ENCODE data around the gene C13orf46. TPM values are rescaled to one million over a fixed set of nuclear protein-coding genes. Genes with fewer than 3 reads are reported as not detected.

C13orf46 gene
- total RNA-seq, 1 donor from 2014 or later, result 4.8 TPM

- Histone ChIP-seq H3K4me3 (no peak overlapping the region), H3K4me1 (peaks cover 1 to 4% of the 10 kb centered on the region in 2 donors), H3K27me3 (no peaks in the 10 kb centered on the region), H3K27ac (no peak overlapping the region), H3K36me3 (peaks cover 35 to 45% of the 10 kb centered on the region in 2 donors), H3K9me3 (no peaks in the 10 kb centered on the region)
- peak in 1 of 2 donors; percentile 57 for DNase-seq (ENCODE audit: low spot score in 2 of 2)
- TF ChIP-seq CTCF (IDR thresholded peaks at IDR 0.05), result no peak
- intact Hi-C loops (cut with DNase I), result no loop called here
These were observed 8.4 kb upstream of the C13orf46 start for GRCh38 chr13:113982296-113982661.

GRCh38 chr13:113981611-113982295 lies 7.9 kb upstream of the C13orf46 start:
- Histone ChIP-seq H3K36me3 (peaks cover 35 to 45% of the 10 kb centered on the region in 2 donors), H3K27me3 (no peaks in the 10 kb centered on the region), H3K4me3 (no peak overlapping the region), H3K4me1 (peaks cover 6 to 8% of the 10 kb centered on the region in 2 donors), H3K27ac (no peak overlapping the region), H3K9me3 (no peaks in the 10 kb centered on the region)
- intact Hi-C loops (cut with DNase I), result no loop called here
- TF ChIP-seq CTCF (IDR thresholded peaks at IDR 0.05), result no peak
- no peak for DNase-seq (ENCODE audit: low spot score in 2 of 2)

- H3K4me1 ChIP-seq, result peaks cover 8 to 13% of the 10 kb centered on the region in 2 donors
- no peak overlapping the region for H3K4me3 ChIP-seq
- intact Hi-C loops (cut with DNase I), result no loop called here
- no peak for TF ChIP-seq CTCF (IDR thresholded peaks at IDR 0.05)
- no peaks in the 10 kb centered on the region for H3K27me3 ChIP-seq
- no peak overlapping the region for H3K27ac ChIP-seq
- H3K36me3 ChIP-seq, result peaks cover 35 to 45% of the 10 kb centered on the region in 2 donors
- no peaks in the 10 kb centered on the region for H3K9me3 ChIP-seq
- no peak for DNase-seq (ENCODE audit: low spot score in 2 of 2)
These were observed 7.3 kb upstream of the C13orf46 start for GRCh38 chr13:113981194-113981605.

GRCh38 chr13:113980489-113981064 lies 6.7 kb upstream of the C13orf46 start:
- no peak for DNase-seq (ENCODE audit: low spot score in 2 of 2)
- Histone ChIP-seq H3K9me3 (no peaks in the 10 kb centered on the region), H3K4me3 (no peak overlapping the region), H3K27ac (no peak overlapping the region), H3K36me3 (peaks cover 37 to 46% of the 10 kb centered on the region in 2 donors), H3K4me1 (peaks cover 8 to 13% of the 10 kb centered on the region in 2 donors), H3K27me3 (no peaks in the 10 kb centered on the region)
- intact Hi-C loops (cut with DNase I), result no loop called here
- no peak for TF ChIP-seq CTCF (IDR thresholded peaks at IDR 0.05)

GRCh38 chr13:113979791-113980471 lies 6.1 kb upstream of the C13orf46 start:
- no peak for DNase-seq (ENCODE audit: low spot score in 2 of 2)
- no peaks in the 10 kb centered on the region for H3K27me3 ChIP-seq
- intact Hi-C loops (cut with DNase I), result loop anchor here (10.0 kb wide), 1 partner anchor 155 kb away; the partner anchor contains the start of gene RASA3
- H3K4me3 ChIP-seq, result no peak overlapping the region
- no peaks in the 10 kb centered on the region for H3K9me3 ChIP-seq
- no peak overlapping the region for H3K27ac ChIP-seq
- no peak for TF ChIP-seq CTCF (IDR thresholded peaks at IDR 0.05)
- H3K4me1 ChIP-seq, result peaks cover 8 to 13% of the 10 kb centered on the region in 2 donors
- peaks cover 43 to 53% of the 10 kb centered on the region in 2 donors for H3K36me3 ChIP-seq
